KMS-11 (cell line): ENCODE data around the gene RPP25L.

Experiments used
- H2AFZ ChIP-seq: fragments of 200-600 bp; sonication (generic); 2 replicates; pipeline ENCODE4 v1.6.1; 2016; ENCODE audit warnings: antibody characterized with exemption, mixed run types, low read depth
- H3K27ac ChIP-seq: fragments of 200-600 bp; sonication (generic); 2 replicates; pipeline ENCODE4 v1.6.1; 2016; ENCODE audit warnings: mild to moderate bottlenecking, mixed run types
- H3K27me3 ChIP-seq: fragments of 200-600 bp; sonication (generic); 2 replicates; pipeline ENCODE4 v1.6.1; 2017; ENCODE audit warnings: mild to moderate bottlenecking, low read depth, mixed run types, moderate library complexity; ENCODE audit not compliant: insufficient read depth
- H3K36me3 ChIP-seq: fragments of 200-600 bp; sonication (generic); 2 replicates; pipeline ENCODE4 v1.6.1; 2017; ENCODE audit warnings: mild to moderate bottlenecking, mixed run types; ENCODE audit not compliant: insufficient read depth
- H3K4me1 ChIP-seq: fragments of 200-600 bp; sonication (generic); 2 replicates; pipeline ENCODE4 v1.6.1; 2016; ENCODE audit warnings: mild to moderate bottlenecking, low read depth, mixed run types; ENCODE audit not compliant: poor library complexity, severe bottlenecking
- H3K4me2 ChIP-seq: fragments of 200-600 bp; sonication (generic); 2 replicates; pipeline ENCODE4 v1.7.0; 2016; ENCODE audit warnings: mild to moderate bottlenecking, mixed run types
- H3K4me3 ChIP-seq: fragments of 200-600 bp; sonication (generic); IDR thresholded peaks from 2 replicates; pipeline ENCODE4 v1.6.1; 2017; ENCODE audit warnings: low read depth, low read length, mixed read lengths; ENCODE audit not compliant: insufficient read depth
- H3K79me2 ChIP-seq: fragments of 200-600 bp; sonication (generic); 2 replicates; pipeline ENCODE4 v1.6.1; 2016; ENCODE audit warnings: low read depth, mixed run types; ENCODE audit not compliant: insufficient read depth
- H3K9ac ChIP-seq: fragments of 200-600 bp; sonication (generic); 2 replicates; pipeline ENCODE4 v1.6.1; 2016; ENCODE audit warnings: mild to moderate bottlenecking, mixed run types
- H4K20me1 ChIP-seq: fragments of 200-600 bp; sonication (generic); 2 replicates; pipeline ENCODE4 v1.6.1; 2016; ENCODE audit warnings: mild to moderate bottlenecking, mixed run types; ENCODE audit not compliant: insufficient read depth
- TF ChIP-seq, protein P1 (sequence below): fragments of 200-600 bp; sonication (generic); conservative IDR thresholded peaks from 2 replicates; pipeline ENCODE4 v1.6.1; 2017; ENCODE audit warnings: low read depth, mild to moderate bottlenecking, antibody characterized with exemption, low read length, moderate library complexity, mixed read lengths

The RPP25L gene

DNA sequence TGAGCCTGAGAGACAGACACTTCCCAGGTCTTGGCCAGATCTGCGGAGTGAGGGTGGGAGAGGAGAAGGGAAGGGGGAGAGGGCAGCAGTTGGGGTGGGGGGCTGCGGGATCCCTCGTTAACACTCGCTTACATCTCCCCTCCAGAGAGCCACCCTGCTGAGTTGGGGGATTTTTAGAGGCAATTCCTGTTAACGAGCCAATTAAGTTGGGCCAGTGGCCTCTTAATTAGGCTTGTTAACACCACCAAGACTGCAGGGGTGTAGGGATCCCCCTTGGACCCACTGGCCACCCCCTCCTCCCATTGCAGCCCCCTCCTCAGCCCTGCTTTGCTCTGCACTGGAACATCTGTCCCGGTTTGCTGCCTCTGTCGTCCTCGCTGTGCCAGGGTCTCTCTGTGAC lies 46.0 kb downstream of the RPP25L start:
- Histone ChIP-seq H3K27me3 (peaks cover 21% of the 10 kb centered on the region; the same call in 1 of the 2 replicates), H3K4me3 (no peak overlapping the region), H2AFZ (no peak overlapping the region), H4K20me1 (no peaks in the 10 kb centered on the region), H3K79me2 (no peaks in the 10 kb centered on the region), H3K27ac (no peak overlapping the region), H3K36me3 (no peaks in the 10 kb centered on the region), H3K4me1 (no peaks in the 10 kb centered on the region), H3K4me2 (no peak overlapping the region), H3K9ac (no peak overlapping the region)
- TF ChIP-seq, protein P1, sequence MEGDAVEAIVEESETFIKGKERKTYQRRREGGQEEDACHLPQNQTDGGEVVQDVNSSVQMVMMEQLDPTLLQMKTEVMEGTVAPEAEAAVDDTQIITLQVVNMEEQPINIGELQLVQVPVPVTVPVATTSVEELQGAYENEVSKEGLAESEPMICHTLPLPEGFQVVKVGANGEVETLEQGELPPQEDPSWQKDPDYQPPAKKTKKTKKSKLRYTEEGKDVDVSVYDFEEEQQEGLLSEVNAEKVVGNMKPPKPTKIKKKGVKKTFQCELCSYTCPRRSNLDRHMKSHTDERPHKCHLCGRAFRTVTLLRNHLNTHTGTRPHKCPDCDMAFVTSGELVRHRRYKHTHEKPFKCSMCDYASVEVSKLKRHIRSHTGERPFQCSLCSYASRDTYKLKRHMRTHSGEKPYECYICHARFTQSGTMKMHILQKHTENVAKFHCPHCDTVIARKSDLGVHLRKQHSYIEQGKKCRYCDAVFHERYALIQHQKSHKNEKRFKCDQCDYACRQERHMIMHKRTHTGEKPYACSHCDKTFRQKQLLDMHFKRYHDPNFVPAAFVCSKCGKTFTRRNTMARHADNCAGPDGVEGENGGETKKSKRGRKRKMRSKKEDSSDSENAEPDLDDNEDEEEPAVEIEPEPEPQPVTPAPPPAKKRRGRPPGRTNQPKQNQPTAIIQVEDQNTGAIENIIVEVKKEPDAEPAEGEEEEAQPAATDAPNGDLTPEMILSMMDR: no peak

DNA sequence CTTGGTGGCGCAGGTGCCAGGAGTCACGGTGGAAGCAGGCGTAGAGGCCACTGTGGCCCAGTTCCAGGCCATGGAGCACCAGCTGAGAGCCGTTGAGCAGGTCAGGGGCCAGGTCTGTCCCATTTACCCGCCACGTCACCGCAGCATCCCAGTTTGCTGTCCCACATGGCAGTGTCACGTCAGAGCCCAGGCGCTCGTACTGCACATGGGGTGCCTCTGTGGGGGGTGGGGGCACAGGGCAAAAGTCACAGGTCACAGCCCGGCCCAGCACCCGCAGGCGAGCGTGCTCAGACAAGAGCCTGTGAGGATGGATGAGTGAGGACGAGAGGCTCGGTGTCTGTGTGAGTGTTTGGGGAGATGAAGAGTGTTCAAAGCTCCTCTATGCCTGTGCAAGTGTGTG lies 47.3 kb downstream of the RPP25L start:
- H3K4me3 ChIP-seq: no peak overlapping the region
- no peaks in the 10 kb centered on the region for H3K4me1 ChIP-seq
- no peak overlapping the region for H3K9ac ChIP-seq
- H3K79me2 ChIP-seq: no peaks in the 10 kb centered on the region
- H3K27ac ChIP-seq: no peak overlapping the region
- H4K20me1 ChIP-seq: no peaks in the 10 kb centered on the region
- no peaks in the 10 kb centered on the region for H3K36me3 ChIP-seq
- H3K4me2 ChIP-seq: no peak overlapping the region
- H2AFZ ChIP-seq: no peak overlapping the region
- peaks cover 18% of the 10 kb centered on the region; the same call in 1 of the 2 replicates for H3K27me3 ChIP-seq
- TF ChIP-seq, protein P1: no peak

DNA sequence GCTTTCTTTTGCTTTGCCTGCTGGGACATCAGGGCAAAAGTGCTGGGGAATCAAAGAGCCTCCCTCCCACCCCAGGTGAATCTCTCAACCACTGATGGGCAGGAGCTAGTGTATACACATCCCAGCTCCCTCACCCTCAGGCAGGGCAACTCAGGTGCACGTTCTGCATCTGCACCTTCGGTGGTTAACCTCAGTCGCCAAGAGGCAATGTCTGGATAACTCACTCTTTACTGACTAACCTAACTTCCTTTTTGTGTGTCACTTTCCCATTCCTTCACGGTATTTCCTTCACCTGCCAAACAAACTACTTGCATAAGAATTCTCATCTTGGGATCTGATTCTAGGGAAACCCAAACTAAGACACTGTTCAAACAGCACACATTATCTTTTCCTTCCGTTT lies 48.6 kb downstream of the RPP25L start:
- H3K27me3 ChIP-seq: peaks cover 18% of the 10 kb centered on the region; the same call in 1 of the 2 replicates
- no peak overlapping the region for H3K9ac ChIP-seq
- H3K4me3 ChIP-seq: no peak overlapping the region
- H4K20me1 ChIP-seq: no peaks in the 10 kb centered on the region
- no peak overlapping the region for H2AFZ ChIP-seq
- no peaks in the 10 kb centered on the region for H3K4me1 ChIP-seq
- TF ChIP-seq, protein P1: no peak
- H3K79me2 ChIP-seq: no peaks in the 10 kb centered on the region
- H3K4me2 ChIP-seq: no peak overlapping the region
- H3K27ac ChIP-seq: no peak overlapping the region
- H3K36me3 ChIP-seq: no peaks in the 10 kb centered on the region

GRCh38 chr9:34562135-34562745 lies 49.7 kb downstream of the RPP25L start:
- Histone ChIP-seq H4K20me1 (no peaks in the 10 kb centered on the region), H3K4me2 (no peak overlapping the region), H3K4me1 (no peaks in the 10 kb centered on the region), H3K27ac (no peak overlapping the region), H3K4me3 (no peak overlapping the region), H3K36me3 (no peaks in the 10 kb centered on the region), H2AFZ (no peak overlapping the region), H3K27me3 (peaks cover 15% of the 10 kb centered on the region; the same call in 1 of the 2 replicates), H3K79me2 (no peaks in the 10 kb centered on the region), H3K9ac (no peak overlapping the region)
- TF ChIP-seq, protein P1: peak; percentile 83
